CD1c-positive myeloid dendritic cell (primary cell): Measurements from ENCODE around the gene FHOD1.

Experiments used
- DNase-seq: peaks from one replicate; pipeline ENCODE4 v3.0.0-alpha.2; 2016; ENCODE audit errors: extremely low spot score

FHOD1 gene

DNA sequence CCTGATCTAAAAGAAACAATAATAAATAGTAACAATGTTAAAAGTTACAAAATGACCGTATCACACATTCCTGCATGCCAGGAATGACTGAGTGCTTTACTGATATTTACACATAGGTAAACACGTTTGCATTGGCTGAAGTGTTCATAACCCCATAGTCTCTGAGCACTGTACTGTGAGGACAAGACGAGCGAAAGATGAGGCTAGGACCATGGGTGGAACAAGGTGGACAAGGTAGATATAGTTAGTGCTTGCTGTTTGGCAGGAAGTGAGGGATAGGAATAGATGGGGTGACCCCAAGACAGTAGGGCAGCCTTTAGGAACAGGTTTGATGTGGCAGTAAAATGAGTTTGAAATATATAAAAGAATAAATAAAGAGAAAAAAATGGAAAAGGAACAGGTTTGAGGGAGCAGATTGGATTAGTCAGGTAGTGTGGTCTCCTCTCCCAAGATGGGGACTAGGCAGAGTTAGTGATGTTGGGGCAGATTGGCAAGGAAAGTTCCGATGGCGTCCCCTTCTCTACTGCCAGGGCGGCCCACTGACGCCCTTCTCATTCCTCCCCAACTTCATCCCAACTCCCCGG, 55.8 kb downstream of the FHOD1 start:
- DNase-seq = no peak

DNA sequence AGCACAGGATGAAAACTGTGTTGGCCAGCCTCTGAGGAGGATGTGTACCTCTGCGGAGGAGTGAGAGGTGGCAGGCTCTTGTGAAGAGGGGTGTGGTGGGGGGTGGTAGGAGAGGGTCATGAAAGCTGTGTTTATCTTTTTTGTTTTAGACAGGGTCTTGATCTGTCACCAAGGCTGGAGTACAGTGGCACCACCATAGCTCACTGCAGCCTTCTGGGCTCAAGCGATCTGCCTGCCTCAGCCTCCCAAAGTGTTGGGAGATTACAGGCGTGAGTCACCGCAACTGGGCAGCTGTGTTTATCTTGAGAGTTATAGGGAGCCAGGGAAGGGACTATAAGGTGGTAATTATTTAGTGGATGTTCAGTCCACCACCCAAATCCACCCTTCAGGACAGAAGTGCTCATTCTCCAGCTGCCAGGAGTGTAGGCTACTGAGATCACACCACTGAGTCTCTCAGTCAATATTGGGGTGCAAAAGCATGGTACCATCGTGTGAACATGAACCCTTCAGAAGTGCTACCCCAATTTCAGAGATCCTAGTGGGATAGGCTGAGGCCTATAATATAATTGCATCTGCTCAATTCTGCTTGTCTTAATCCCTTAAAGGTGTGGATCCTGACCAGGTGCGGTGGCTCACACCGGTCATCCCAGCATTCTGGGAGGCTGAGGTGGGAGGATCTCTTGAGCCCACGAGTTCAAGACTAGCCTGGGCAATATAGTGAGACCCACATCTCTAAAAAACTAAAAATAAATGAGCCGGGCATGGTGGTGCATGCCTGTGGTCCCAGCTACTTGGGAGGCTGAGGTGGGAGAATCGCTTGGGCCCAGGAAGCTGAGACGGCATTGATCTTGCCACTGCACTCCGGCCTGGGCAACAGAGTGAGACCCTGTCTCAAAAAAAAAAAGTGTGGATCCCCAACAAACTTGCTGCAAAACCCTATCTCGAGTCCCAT, 56.6 kb downstream of the FHOD1 start:
- no peak for DNase-seq

DNA sequence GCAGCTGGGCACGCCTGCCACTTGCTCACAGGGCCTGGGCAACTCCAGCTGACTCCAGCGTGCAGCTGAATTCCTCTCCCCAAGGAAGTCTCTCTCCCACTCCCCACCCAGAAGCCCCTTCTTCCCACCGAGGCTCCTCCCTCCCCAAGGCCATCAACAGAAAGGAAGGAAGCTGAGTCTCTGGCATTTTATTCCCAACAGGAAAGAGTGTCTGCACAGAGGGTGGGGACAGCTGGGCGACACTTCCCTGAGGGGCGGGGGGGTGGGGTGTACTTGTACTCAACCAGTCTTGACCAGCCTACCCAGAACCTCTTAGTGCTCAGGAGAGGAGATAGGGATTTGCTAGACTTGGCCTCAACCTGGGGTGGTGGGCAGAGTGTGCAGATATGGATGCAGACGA, 57.2 kb downstream of the FHOD1 start, which contains the start of gene EXOC3L1:
EXOC3L1 (minus strand) TSS at position 96 of the 400 bp plus-strand sequence. CDS start 460 bp downstream, outside the sequence.
- no peak for DNase-seq

DNA sequence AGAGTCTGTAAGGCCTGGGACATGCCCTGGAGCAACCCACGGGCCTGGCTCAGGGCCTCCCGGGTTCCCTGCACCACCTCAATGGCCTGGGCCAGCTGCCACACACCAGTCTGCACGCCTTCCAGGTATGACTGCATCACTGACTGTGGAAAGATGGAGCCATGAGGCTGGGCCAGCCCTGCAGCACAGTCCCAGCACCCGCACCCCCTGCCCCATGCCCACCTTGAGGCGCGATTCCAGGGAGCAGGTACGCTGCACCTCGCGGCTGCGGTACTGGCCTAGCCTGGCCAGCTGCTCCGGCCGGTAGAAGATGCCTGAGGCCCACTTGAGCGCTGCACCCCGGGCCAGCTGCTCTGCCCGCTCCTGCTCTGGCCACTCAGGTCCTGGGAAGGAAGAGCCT, 58.5 kb downstream of the FHOD1 start:
- DNase-seq = no peak

DNA sequence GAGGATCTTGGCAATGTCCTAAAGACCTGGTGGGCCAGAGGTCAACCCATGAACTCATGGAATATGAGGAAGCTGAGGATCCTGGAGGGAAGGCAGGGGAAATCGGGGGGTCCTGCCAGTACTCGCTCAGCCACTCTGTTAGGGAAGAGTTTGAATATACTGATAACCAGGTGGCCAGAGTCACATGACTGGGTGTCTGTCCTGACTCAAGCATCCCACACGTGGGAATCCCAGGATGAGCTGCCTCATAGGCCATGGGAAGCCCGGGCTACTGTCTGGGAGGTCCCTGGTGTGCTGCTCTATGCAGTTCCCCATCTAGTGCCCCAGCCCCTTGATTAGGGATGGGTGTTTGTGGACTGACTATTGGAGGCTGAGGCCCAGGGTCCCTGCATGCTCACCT, 59.0 kb downstream of the FHOD1 start:
- no peak for DNase-seq

DNA sequence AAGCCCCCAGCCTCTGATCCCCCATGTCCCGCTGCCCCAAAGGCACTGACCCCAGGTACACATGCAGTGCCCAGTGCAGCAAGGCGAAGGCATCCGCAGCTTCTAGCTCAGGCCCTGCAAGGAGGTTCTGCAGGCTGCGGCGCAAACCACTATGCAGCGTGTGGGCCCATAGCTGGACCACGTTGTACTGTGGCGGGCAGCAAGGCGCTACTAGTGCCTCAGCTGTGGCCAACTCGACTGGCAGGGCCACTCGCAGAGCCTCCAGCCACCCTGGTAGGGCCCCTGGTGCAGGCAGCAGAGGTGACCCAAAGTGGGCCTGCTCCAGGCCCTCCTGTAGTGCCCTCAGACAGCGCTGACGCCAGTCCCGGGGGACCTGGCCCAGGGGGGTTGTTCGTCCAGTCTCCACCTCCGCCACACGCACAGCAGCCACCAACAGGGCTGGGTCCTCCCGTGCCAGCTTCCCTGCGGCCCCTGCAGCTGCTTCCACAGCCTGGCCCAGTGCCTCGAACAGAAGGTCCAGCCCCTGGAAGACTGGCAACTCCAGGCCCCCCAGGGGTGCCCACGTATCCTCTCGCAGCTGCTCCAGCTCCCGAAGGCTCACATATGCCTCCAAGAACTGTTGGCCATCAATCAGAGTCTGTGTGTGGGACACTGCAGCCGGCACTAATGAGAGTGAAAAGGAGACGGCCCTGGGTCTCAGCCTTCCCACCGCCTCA, 59.9 kb downstream of the FHOD1 start:
- no peak for DNase-seq

DNA sequence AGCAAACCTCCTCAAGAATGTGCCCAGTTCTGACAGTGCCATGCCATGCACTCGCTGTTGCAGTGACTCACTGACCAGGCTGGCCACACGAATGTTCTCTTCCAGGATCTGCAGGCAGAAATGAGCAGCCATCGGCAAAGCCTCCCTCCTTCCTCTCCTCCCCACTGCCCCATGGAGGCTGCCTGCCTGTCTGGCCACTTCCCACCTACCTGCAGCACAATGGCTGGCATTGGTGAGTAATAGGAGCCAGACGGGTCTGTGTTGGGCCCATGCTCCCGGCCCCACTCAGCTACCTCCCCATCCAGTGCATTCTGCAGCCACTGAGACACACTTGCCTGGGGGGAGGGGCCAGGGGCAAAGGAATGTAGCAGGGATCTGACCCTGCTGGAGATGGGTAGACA, 60.7 kb downstream of the FHOD1 start:
- DNase-seq = no peak

DNA sequence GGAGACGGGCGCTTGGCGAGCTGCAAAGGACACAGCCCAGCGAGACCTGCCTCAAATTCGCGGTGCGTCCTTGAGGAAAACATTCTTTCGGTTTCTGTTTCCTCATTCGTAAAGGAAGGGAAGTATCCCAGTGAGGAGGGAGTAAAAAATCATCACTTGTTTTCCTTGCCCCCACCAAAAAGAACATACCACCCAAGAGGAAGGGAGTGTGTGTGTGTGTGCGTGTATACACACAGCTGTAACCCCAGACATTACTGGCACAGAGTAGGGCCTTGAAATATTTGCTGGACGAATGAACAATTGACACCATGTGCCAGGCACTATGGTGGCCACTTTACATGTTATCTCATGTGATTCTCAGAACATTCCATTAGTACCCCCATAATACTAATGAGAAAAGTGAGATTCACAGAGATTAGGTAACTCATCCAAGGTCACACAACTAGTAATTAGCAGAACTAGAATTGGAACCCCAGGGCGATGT, 61.6 kb downstream of the FHOD1 start:
- DNase-seq = no peak

DNA sequence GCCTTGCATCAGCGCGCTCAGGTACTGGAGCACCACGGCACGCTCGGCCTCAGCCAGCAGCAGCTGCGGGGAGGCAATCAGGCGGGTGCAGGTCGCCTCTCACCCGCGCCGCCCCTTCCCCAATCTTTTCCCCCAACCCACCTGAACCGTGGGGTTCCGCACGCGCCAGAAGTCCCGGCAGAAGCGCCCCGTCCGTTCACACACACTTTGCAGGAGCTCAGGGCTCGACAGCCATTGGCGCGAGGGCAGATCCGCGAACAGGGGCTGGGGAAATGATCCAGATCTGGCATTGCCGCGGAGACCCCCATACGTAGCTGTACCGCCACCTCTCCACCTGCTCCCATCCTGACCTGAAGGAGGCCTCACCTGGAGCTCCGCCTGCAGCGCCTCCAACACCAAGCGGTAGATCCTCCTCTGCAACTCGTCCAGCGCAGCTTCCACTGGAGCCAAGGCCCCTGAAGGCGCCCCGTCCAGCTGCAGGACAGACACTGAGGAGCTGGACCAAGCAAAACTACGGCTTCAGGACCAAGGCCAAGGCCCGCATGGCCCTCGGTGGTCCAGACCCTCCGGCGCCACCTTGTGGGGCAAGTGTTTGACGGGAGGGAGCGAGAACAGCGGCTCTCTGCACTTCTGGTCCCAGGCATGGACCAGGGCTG, 62.2 kb downstream of the FHOD1 start:
- peak; percentile 92 for DNase-seq

DNA sequence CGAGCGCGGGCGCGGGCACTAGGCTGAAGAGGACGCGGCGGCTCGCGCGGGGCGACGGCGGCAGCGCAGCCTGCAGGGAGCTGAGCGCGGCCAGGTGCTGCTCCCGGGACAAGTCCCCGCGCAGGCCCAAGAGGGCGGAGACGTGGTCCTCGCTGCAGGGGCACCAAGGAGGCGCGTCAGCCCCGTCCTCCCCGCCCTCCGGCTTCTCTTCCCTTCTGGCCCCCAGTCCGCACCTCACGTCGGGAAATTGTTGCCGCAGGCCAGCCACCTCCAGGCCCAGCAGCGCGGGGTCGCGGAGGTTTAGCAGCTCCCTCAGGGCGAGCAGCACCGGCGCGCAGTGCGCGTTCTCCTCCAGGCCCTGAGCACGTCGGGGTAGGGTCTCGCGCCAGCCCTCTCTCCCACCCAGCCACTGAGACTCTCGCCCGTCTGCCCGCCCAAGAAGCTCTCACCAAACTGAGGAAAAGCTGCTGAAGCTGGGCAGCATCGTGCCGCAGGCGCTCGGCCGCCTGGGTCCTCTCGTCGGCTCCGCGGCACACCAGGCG, 62.8 kb downstream of the FHOD1 start:
- no peak for DNase-seq

DNA sequence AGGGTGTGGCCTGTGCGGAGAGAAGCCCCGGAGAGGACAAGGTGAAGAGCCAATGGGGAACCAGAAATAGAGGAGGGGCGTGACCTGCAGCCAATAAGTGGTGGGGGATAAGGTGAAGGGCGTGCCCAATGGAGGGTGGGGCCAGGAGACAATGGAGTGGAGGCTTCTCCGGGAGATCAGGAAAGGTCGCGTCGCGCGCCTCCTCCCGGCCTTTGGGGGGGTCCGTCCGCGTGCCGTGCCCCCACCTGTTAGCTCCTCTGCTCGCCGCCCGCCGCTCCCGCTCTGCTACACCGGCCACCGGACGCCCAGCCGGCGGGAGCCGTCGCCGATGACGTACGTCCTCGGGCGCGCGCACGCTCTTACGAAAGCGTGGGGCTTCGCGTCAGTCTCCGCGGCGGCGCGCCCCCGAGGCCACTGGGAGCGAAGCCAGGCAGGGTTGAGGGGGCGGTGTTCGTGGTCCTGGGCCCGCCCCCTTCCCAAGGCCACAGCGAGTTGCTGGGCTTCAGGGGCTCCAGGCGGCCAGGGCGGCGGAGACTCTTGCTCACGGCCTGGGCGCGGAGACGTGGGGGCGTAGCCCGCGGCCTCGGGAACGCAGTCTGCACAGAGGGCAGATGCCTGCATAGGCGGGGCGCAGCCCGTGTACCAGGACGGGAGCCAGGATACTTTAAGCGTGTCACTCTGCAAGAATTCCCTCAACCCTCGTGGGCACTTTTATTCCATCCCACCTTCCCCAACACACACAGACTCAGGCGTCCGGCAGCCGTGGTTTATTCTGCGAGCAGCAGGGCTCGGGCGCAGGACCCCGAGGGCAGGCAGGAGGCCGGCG, 63.4 kb downstream of the FHOD1 start, which contains the start of gene MATCAP1:
MATCAP1 (minus strand) TSS at position 337 of the 826 bp plus-strand sequence. CDS start 3,353 bp downstream, outside the sequence.
- peak; percentile 96 for DNase-seq

DNA sequence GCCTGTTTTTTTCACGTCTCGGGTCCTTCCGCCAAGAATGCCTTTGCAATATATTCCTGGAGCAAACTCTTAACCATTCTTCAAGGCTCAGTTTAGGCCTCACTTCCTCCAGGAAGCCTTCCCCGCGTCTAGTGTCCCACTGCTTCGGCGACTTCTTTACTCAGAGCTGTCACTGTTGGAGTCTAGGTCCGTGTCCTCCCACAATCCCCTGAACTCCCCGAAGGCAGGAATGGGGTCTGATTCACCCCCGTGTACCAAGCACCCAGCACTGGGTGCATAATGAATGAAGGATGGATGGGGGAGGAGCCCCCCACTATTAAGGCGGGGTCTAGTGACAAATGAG, 64.0 kb downstream of the FHOD1 start:
- DNase-seq = no peak

DNA sequence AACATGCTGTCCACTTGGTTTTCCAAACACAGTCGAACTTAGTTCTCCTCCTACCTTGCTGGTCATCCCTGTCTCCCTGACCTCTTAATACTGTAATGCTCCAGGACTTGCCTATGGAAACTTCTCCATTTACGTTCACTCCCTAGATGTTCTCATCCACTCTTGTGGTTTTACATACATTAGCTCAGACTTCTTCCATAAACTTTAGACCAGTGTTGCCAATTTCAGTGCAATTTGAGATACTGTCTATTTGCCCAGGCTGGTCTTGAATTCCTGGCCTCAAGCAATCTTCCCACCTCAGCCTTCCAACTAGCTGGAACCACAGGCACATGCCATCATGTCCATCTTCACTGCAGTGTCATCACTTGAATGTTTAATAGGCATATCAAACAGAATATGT, 65.0 kb downstream of the FHOD1 start:
- no peak for DNase-seq

DNA sequence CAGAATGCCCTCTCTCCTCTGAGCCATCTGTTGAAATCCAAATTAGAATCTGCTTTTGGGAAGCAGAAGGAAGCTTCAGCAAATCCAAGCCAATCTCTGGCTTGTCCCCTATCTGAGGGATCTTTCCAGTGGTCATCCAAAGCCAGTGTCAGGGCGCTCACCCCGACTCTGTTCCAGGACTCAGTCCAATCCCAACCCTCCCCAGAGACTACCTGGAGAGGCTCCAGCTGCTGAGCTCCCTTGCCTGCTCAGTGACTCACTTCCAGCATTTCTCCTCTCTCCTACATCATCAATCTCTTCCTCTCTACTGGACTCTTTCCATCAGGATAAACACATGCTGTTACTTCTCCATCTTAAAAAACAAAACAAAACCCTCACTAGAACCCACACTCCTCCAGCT, 65.9 kb downstream of the FHOD1 start:
- no peak for DNase-seq

DNA sequence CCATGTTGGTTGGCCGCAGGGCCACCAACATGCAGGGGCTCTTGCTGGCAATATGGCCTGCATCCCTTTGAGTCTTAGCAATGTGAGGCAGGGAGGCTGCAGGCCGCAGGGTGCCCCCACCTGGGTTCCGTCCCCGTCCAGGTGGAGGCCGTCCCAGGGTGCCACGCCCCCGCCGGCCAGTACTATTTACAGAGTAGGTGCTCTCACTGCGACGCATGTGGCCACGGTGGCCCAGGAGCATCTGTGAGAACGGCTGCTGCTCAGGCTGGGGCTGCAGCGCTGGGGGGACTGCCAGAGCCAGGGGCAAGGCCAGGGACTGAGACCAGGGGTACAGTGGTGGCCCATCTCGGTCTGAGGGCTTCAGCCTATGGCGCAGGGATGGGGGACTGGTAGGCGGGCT, 67.1 kb downstream of the FHOD1 start:
- no peak for DNase-seq

DNA sequence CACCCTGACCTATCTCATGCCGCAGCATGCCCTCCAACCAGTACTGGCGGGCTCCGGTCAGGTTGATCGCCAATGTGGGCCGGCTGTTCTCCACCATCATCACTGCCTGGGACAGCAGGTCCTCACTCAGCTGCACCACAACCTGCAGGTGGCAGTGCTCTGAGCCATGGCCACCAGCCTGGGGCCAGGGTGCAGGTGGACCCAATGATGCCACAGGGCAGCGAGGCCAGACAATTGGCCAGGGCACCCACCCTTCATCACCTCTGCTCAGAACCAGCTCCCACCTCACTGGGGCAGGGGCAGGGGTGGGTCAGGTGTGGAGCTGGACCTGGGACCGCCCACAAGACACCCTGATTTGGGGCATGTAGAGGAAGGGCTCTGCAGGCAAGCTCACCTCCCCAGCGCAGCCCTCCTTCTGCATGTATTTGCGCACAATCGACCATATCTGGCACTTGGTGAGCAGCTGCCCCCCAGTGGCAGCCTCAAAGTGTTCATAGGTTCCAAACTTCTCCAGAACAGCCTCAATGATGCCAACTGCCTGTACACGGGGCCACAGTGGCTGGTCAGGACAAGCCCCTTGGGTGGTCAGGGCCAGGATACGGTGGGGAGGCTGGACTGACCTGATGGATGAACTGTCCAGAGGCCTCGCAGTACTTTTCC, 67.7 kb downstream of the FHOD1 start:
- no peak for DNase-seq
